Measurements from ENCODE around the gene RNFT2.

- TF ChIP-seq CTCF (conservative IDR thresholded peaks at IDR 0.05 in 1 of 2, IDR thresholded peaks at IDR 0.05 in 1 of 2; ENCODE audit: extremely low read depth in 1 of 2, insufficient read depth in 1 of 2, low read depth in 1 of 2, low read length in 2 of 2) (no peak), EZH2 (IDR thresholded peaks at IDR 0.05; ENCODE audit: borderline replicate concordance, low read length) (no peak)
Measured at GRCh38 chr12:116808113-116809105, 70.3 kb downstream of the RNFT2 start.
